Stomach smooth muscle (tissue), 2 donors: ENCODE data around the gene ICOS.
"Not testable (repeated sequence)": the region's sequence is repeated elsewhere in the genome, so short reads cannot be mapped to it uniquely, and the experiment has no call there.

Experiments used
- H3K27ac ChIP-seq: one replicate; pipeline ENCODE4 v1.7.0; 2013; ENCODE audit warnings: mild to moderate bottlenecking, low read length, inconsistent platforms
- H3K27me3 ChIP-seq, 2 donors: one replicate each; pipeline ENCODE4 v1.7.0; 2013; ENCODE audit warnings: low read length in 2 of 2; ENCODE audit not compliant: insufficient read depth in 2 of 2, control insufficient read depth in 1 of 2
- H3K36me3 ChIP-seq, 2 donors: one replicate each; pipeline ENCODE4 v1.7.0; 2013; ENCODE audit warnings: low read length in 2 of 2; ENCODE audit not compliant: control insufficient read depth in 2 of 2, insufficient read depth in 2 of 2
- H3K4me1 ChIP-seq: one replicate; pipeline ENCODE4 v1.7.0; 2013; ENCODE audit warnings: low read length; ENCODE audit not compliant: control insufficient read depth, insufficient read depth
- H3K4me3 ChIP-seq, 2 donors: one replicate each; pipeline ENCODE4 v1.7.0; 2013; ENCODE audit warnings: low read length in 2 of 2
- H3K9ac ChIP-seq, 2 donors: one replicate each; pipeline ENCODE4 v1.7.0; 2013; ENCODE audit warnings: low read length in 2 of 2, mild to moderate bottlenecking in 1 of 2
- H3K9me3 ChIP-seq, 2 donors: one replicate each; pipeline ENCODE4 v1.7.0; 2013; ENCODE audit warnings: low read length in 2 of 2; ENCODE audit not compliant: control insufficient read depth in 2 of 2
- donor health status: healthy.
- donor health status: Pancreatic carcinoma.

Gene ICOS

DNA sequence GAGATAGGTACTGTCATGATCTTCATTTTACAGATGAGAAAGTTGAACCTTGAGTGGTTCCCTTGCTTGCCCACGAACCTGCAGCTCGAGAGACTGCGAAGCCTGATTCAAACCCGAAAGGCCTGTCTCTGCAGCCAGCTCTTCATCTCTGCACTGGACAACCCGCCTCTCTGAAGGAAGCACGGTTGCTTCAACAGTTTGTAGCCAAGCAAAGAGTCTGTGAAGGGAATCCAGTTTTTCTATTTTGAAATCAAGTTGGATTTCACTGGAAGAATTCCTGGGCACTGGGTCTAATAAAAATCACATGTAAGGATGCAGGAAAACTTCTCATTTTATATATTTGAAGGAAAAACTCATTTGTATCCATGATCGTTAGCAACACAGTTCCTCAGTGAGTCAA is 21.3 kb upstream of the ICOS start:
- Histone ChIP-seq H3K9ac (no peak overlapping the region), H3K4me1 (no peaks in the 10 kb centered on the region), H3K36me3 (no peaks in the 10 kb centered on the region), H3K4me3 (no peak overlapping the region), H3K27me3 (no peaks in the 10 kb centered on the region), H3K9me3 (no peaks in the 10 kb centered on the region), H3K27ac (no peak overlapping the region)

DNA sequence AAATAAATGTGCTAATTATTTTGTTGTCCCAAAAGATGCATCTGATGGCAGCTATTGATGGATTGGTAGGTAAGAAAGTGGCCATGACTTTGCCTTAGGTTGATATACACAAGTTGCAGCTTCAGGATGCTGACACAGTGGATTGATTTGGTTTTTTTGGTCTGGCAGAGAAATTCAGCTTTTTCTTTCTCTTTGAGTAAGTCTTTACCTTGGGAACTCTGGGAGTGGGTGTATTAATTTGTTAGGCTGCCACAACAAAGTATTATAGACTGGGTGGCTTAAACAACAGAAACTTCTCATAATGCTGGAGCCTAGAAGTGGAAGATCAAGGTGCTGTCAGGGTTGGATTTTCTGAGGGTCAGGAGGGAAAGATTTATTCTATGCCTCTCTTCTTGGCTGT is 19.8 kb upstream of the ICOS start:
- Histone ChIP-seq H3K9ac (no peak overlapping the region), H3K4me1 (no peaks in the 10 kb centered on the region), H3K27ac (no peak overlapping the region), H3K9me3 (no peaks in the 10 kb centered on the region), H3K36me3 (no peaks in the 10 kb centered on the region), H3K4me3 (no peak overlapping the region), H3K27me3 (no peaks in the 10 kb centered on the region)

DNA sequence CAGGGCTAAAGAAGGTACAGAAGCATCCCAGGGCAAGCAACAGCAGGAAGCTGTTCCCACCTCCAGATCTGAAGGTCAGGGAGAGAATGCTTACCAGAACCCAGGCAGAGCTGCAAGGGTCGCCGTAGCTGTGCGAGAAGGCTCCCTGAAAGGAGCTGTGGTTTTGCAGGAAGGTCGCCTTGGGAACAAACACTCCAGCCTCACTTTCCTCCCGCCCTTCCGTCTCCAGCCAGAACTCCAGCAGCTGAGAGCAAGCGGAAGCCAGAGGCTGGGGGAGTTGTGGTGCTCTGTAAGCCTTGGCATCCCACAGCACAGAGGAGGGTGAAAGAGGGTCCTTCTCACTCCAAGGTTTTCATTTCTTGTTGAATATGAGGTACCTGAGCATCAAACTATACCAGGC is 18.3 kb upstream of the ICOS start:
- no peak overlapping the region for H3K9ac ChIP-seq

DNA sequence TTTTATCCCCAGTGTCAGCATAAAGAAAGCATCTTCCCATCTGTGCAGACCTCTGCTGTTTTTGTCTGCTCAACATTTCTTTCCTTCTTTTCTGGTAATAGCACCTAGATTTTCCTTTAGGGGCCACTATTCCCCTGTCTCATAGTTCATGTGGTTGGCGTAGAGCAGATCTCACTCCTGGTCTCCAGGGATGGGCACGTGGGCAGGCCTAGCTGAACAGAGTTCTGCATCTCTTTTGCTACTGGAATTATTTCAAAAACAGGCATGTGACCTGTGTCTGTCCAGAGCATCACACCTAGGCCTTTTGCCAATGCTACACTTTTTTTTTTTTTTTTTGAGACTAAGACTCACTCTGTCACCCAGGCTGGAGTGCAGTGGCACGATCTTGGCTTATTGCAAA is 17.7 kb upstream of the ICOS start:
- Histone ChIP-seq H3K36me3 (no peaks in the 10 kb centered on the region), H3K9ac (no peak overlapping the region), H3K27ac (no peak overlapping the region), H3K27me3 (no peaks in the 10 kb centered on the region), H3K4me3 (no peak overlapping the region), H3K9me3 (no peaks in the 10 kb centered on the region), H3K4me1 (no peaks in the 10 kb centered on the region)

More for the DNA sequence above, 18.3 kb upstream of the ICOS start:
- no peaks in the 10 kb centered on the region for H3K4me1 ChIP-seq
- no peaks in the 10 kb centered on the region for H3K36me3 ChIP-seq
- H3K27ac ChIP-seq, result no peak overlapping the region
- H3K9me3 ChIP-seq, result no peaks in the 10 kb centered on the region
- H3K4me3 ChIP-seq, result no peak overlapping the region
- no peaks in the 10 kb centered on the region for H3K27me3 ChIP-seq

DNA sequence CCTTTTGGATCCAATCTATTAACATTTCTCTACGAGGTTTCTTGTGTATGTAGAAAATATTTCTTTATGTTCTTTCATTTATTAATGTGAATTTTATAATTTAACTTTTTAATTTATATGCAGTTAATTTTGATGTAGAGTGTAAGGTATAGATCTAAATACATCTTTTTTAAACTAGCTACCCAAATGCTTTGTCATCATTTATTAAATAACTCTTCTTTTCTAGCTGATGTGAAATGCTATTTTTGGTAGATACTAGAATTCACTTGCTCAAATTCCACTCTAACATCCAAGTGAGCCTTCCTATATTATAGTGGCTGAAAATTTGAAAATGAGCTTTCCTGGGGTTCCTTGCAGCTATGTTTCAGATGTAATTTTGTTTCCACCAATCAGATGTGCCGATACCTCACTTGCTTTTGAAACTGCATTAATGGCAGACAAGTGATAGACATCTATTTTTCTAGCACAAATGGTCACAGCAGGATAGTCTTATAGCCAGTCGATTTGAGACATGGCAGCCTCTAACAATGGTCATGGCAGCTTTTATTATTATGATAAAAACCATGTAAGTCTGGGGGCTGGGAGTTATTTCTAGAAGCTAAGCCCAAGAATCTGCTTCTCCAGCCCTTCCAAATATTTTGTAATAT is 10.9 kb upstream of the ICOS start:
- H3K36me3 ChIP-seq, result no peaks in the 10 kb centered on the region
- no peaks in the 10 kb centered on the region for H3K9me3 ChIP-seq
- no peak overlapping the region for H3K27ac ChIP-seq
- no peaks in the 10 kb centered on the region for H3K27me3 ChIP-seq
- no peak overlapping the region for H3K9ac ChIP-seq
- H3K4me3 ChIP-seq, result no peak overlapping the region
- H3K4me1 ChIP-seq, result no peaks in the 10 kb centered on the region

DNA sequence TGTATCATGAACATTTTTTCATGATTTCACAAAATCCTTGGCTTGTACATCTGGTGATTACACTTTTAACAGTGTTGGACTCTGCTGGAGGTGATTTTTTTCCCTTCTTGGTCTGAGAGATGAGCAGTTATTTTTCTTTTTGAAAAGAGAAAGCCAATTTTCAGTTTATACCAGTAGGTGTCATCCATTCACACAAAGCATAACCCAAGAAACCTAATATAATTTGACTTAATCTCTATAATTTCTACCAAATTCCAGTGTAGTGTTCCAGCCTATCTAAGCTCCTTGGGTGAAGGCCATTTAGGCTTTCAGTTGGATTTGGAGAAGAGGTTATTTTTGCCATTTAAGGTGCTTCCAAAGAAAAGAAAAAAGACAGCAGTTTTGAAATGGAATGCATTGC is 7.7 kb upstream of the ICOS start:
- Histone ChIP-seq H3K4me3 (no peak overlapping the region), H3K27ac (no peak overlapping the region), H3K9me3 (no peaks in the 10 kb centered on the region), H3K9ac (no peak overlapping the region), H3K36me3 (no peaks in the 10 kb centered on the region), H3K27me3 (no peaks in the 10 kb centered on the region), H3K4me1 (peaks cover 4% of the 10 kb centered on the region)

DNA sequence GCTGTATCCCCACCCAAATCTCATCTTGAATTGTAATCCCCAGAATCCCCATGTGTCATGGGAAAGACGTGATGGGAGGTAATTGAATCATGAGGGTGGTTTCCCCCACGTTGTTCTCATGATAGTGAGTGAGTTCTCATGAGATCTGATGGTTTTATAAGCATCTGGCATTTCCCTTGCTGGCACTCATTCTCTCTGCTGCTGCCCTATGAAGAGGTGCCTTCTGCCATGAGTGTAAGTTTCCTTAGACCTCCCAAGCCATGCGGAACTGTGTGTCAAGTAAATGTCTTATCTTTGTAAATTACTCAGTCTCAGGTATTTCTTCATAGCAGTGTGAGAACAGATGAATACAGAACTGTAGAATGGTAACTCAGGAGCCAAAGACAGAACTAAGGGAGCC is 5.3 kb upstream of the ICOS start:
- not testable (repeated sequence) for H3K36me3 ChIP-seq, H3K4me3 ChIP-seq, H3K27me3 ChIP-seq, H3K9me3 ChIP-seq, H3K9ac ChIP-seq, H3K4me1 ChIP-seq, H3K27ac ChIP-seq

DNA sequence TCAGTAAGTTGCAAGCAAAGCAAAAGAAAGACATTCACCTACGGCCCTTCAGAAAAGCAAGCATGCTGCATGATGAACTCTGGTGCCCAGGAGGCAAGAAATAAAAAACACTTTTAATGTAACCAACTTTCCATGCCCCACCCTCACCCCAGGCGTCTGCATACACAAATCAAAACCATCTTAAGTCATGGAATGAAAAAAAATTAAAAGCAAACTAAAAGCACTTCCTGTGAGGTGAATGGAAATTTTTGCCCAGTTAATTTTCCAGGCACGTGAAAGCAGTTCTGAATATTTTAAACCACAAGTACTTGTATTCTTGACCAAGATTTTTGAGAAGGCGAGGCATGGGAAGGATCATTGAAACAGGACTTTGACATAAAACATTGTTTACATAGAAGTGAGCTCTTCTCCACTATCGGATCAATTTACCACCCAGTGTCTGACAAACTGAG is 2.5 kb upstream of the ICOS start:
- Histone ChIP-seq H3K27me3 (no peaks in the 10 kb centered on the region), H3K4me3 (peak overlapping the region in 1 of 2 donors; percentile 23), H3K9ac (no peak overlapping the region), H3K9me3 (no peaks in the 10 kb centered on the region), H3K27ac (no peak overlapping the region), H3K36me3 (no peaks in the 10 kb centered on the region), H3K4me1 (peaks cover 9% of the 10 kb centered on the region)

DNA sequence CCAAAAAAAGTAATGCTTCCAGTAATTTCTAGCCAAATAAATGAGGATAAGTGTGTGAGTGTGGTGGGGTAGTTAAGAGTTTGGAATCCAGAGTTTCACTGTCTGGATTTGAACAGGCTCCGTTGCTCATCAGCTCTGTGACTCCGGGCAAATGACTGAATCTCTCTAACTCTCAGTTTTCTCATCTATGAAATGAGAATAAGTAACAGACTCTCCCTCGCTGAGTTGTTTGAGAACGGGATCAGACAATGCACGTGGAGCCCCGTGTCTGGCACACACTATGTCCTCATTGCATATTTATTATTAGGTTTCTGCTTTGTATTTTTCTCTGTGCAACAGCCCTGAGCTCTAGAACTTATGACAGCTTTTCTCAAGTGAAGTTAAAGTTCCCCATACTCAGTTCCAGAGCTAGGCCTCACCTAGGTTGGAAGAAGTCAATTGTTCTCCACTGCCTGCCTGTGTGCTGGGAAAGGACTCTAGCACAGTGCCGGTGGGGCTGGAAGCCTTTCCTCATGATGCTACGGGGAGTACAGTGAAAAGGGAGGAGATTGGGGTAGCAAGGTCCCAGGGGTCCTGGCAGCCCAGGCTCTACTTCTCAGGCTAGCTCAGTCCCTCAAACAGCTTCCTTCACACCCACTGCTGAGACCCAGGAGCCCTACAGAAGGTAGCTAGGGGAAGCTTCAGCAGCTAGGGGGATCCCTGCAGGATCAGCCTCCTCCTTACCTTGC is 1.7 kb upstream of the ICOS start:
- no peaks in the 10 kb centered on the region for H3K9me3 ChIP-seq
- no peak overlapping the region for H3K4me3 ChIP-seq

DNA sequence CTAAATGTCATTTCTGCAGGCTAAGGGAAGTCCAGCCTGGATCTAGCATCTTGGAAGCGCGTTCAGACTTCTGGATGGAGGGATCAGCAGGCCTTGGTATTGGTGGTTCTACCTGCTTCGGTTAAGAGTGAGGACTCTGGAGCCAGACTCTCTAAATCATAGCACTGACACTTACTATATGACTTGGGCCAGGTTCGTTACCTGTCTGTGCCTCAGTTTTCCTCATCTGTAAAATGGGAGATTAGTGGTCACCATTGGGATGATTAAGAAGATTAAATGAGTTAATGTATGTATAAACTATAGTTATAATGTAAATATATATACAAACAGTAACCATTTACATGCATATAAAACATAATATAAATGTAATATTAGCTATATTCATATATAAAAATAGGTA is 995 bp upstream of the ICOS start:
- H3K4me1 ChIP-seq, result peaks cover 9% of the 10 kb centered on the region
- no peak overlapping the region for H3K27ac ChIP-seq
- no peak overlapping the region for H3K9ac ChIP-seq
- no peaks in the 10 kb centered on the region for H3K27me3 ChIP-seq
- no peaks in the 10 kb centered on the region for H3K9me3 ChIP-seq
- no peaks in the 10 kb centered on the region for H3K36me3 ChIP-seq
- no peak overlapping the region for H3K4me3 ChIP-seq

More for the DNA sequence above, 1.7 kb upstream of the ICOS start:
- H3K4me1 ChIP-seq, result peaks cover 9% of the 10 kb centered on the region
- H3K27me3 ChIP-seq, result no peaks in the 10 kb centered on the region
- no peaks in the 10 kb centered on the region for H3K36me3 ChIP-seq
- no peak overlapping the region for H3K9ac ChIP-seq
- H3K27ac ChIP-seq, result no peak overlapping the region

DNA sequence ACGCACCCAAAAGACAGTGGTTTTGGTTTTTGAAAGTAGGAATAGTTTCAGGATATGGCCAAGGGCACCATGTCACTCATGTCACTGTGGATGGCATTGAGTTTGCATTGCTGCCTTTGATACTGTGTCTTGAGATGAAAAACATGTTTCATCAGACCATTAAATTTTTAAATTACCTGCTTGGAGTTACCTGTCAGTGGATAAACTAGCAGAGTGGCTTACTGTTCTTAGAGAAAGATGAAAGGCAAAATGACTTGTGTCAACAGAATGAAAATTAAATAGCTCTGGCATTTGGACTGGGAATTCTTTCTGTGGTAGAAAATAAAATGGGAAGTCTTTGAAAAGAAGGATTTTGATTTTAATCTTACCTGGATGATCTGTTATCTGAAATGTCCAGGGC is 386 bp downstream of the ICOS start:
- Histone ChIP-seq H3K4me3 (no peak overlapping the region), H3K27ac (no peak overlapping the region), H3K9ac (no peak overlapping the region), H3K36me3 (no peaks in the 10 kb centered on the region), H3K9me3 (no peaks in the 10 kb centered on the region), H3K27me3 (no peaks in the 10 kb centered on the region), H3K4me1 (peaks cover 9% of the 10 kb centered on the region)
